ENCODE results near the gene TMEM81.

Gene TMEM81

GRCh38 chr1:205052690-205053089 is 31.6 kb downstream of the TMEM81 start:
- DNase-seq (ENCODE audit: low read depth in 2 of 2): no peak
- H3K4me3 ChIP-seq (replicated peaks in 1 of 2; ENCODE audit: low read depth in 2 of 2, low read length in 2 of 2): no peak overlapping the region
- TF ChIP-seq CTCF (IDR thresholded peaks at IDR 0.05; ENCODE audit: low read depth, low read length): no peak

GRCh38 chr1:205049479-205049878 is 34.8 kb downstream of the TMEM81 start:
- H3K4me3 ChIP-seq (replicated peaks in 1 of 2; ENCODE audit: low read depth in 2 of 2, low read length in 2 of 2): no peak overlapping the region
- no peak for TF ChIP-seq CTCF (IDR thresholded peaks at IDR 0.05; ENCODE audit: low read depth, low read length)
- DNase-seq (ENCODE audit: low read depth in 2 of 2): no peak

GRCh38 chr1:205048382-205048781 is 35.9 kb downstream of the TMEM81 start:
- no peak for TF ChIP-seq CTCF (IDR thresholded peaks at IDR 0.05; ENCODE audit: low read depth, low read length)
- no peak for DNase-seq (ENCODE audit: low read depth in 2 of 2)
- no peak overlapping the region for H3K4me3 ChIP-seq (replicated peaks in 1 of 2; ENCODE audit: low read depth in 2 of 2, low read length in 2 of 2)

GRCh38 chr1:205047764-205048231 is 36.5 kb downstream of the TMEM81 start:
- TF ChIP-seq CTCF (IDR thresholded peaks at IDR 0.05; ENCODE audit: low read depth, low read length): no peak
- DNase-seq (ENCODE audit: low read depth in 2 of 2): no peak
- H3K4me3 ChIP-seq (replicated peaks in 1 of 2; ENCODE audit: low read depth in 2 of 2, low read length in 2 of 2): no peak overlapping the region

- no peak for DNase-seq (ENCODE audit: low read depth in 2 of 2)
- no peak for TF ChIP-seq CTCF (IDR thresholded peaks at IDR 0.05; ENCODE audit: low read depth, low read length)
- no peak overlapping the region for H3K4me3 ChIP-seq (replicated peaks in 1 of 2; ENCODE audit: low read depth in 2 of 2, low read length in 2 of 2)
Observed at GRCh38 chr1:205046870-205047269, 37.4 kb downstream of the TMEM81 start.

GRCh38 chr1:205045146-205045545 is 39.1 kb downstream of the TMEM81 start:
- no peak for TF ChIP-seq CTCF (IDR thresholded peaks at IDR 0.05; ENCODE audit: low read depth, low read length)
- DNase-seq (ENCODE audit: low read depth in 2 of 2): no peak
- no peak overlapping the region for H3K4me3 ChIP-seq (replicated peaks in 1 of 2; ENCODE audit: low read depth in 2 of 2, low read length in 2 of 2)

- no peak overlapping the region for H3K4me3 ChIP-seq (replicated peaks in 1 of 2; ENCODE audit: low read depth in 2 of 2, low read length in 2 of 2)
- no peak for DNase-seq (ENCODE audit: low read depth in 2 of 2)
- no peak for TF ChIP-seq CTCF (IDR thresholded peaks at IDR 0.05; ENCODE audit: low read depth, low read length)
Observed at GRCh38 chr1:205044741-205045140, 39.5 kb downstream of the TMEM81 start.
